Activated CD4-positive, alpha-beta T cell treated with anti-CD3 and anti-CD28 coated beads, Interleukin-2, amount 50 U/mL, for 1 hour (primary cell): ENCODE data around the gene SH3BGRL2.
A peak's percentile ranks its signal among the peaks of the same experiment; 100 is the strongest.
"Not testable (repeated sequence)": the region's sequence is repeated elsewhere in the genome, so short reads cannot be mapped to it uniquely, and the experiment has no call there.

ENCODE experiments used
- DNase-seq: peaks from one replicate; pipeline ENCODE4 v3.0.0-alpha.2; 2020

The SH3BGRL2 gene

DNA sequence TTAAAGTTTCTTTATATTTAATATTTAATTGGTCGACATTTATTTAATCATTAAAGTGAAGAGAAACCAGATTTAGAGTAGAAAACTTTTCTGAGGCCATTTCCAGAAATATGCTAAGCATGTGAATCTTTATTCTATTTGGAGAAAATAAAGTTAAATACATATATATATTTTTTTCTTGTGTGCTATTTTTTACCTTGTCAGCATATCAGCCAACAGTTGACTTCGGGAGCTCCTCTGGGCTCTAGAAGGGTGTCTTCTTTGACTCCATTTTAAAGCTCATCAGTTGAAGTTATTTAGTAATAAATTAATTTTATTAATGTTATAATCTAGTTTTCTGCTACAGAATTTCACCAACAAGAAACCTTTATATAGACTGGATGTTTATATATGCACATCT is 73.1 kb downstream of the SH3BGRL2 start:
- DNase-seq = no peak

GRCh38 chr6:79705456-79705995 is 74.4 kb downstream of the SH3BGRL2 start:
- DNase-seq = no peak

GRCh38 chr6:79706527-79706926 is 75.4 kb downstream of the SH3BGRL2 start:
- no peak for DNase-seq

- DNase-seq = no peak
These were observed 76.5 kb downstream of the SH3BGRL2 start for GRCh38 chr6:79707621-79708020.

- no peak for DNase-seq
These were observed 77.1 kb downstream of the SH3BGRL2 start for GRCh38 chr6:79708095-79708791.

- no peak for DNase-seq
These were observed 79.0 kb downstream of the SH3BGRL2 start for GRCh38 chr6:79710127-79710526.

- no peak for DNase-seq
These were observed 80.0 kb downstream of the SH3BGRL2 start for GRCh38 chr6:79711167-79711566.

DNA sequence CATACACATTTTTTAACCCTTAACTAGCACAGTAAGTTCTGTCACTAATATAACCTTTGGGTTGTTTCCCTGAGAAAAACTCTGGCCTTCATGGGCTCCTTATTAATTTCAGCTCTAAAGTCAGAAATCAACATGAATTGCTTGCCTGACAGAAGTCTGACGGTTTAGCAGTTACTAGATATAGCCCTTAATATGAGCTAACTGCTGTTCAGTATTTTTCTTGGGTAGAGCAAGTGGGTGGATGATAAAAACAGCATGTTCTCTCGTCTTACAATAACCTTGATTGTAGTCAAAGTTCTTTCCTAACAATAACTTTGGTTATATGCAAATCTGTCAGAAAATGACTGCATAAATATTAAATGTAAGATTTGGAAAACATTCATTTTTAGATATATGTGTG is 81.0 kb downstream of the SH3BGRL2 start:
- DNase-seq = no peak

DNA sequence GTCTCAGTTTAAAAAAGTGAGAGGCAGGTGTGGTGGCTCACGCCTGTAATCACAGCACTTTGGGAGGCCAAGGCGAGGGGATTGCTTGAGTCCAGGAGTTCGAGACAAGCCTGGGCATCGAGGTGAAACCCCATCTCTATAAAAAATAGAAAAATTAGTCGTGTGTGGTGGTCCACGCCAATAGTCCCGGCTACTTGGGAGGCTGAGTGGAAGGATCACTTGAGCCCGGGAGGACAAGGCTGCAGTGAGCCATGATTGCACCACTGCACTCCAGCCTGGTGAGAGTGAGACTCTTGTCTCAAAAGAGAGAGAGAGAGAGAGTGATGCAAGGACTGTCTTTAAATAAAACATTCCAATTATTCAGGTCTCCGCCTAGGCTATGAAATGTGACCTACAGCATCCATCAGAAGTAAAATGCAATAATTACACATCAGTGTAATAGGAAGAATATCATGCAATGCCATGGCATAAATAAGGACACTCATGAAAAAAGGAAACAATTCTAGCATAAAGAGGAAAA is 81.5 kb downstream of the SH3BGRL2 start:
- no peak for DNase-seq

DNA sequence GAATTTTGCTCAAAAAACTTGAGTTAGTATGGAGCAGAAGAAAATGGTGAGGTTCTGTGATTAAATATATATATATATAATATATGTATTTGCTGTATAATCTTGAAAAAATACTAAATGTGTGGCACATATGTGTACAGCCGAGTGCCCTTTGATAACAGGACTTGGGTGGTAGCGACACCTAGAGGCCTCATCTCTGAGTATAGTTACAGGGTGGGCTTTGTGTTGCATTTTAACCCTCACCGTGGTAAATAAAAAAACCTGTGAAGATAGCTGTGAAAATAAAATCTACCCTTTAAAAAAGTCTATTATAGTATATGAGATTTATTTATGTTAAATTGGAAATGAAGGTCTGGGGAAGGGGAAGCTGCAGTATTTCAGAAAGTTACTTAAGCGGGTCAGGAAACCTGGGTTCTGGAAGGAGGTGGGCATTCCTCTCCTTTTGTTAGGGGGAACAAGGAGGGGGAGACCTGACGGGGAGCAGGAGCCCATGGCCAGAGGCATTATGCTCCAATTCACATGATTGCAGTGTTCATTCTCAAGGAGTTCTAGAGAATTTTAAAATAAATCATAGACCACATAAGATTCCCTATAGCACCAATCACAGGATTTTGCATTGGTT is 82.7 kb downstream of the SH3BGRL2 start:
- peak; percentile 31 for DNase-seq

DNA sequence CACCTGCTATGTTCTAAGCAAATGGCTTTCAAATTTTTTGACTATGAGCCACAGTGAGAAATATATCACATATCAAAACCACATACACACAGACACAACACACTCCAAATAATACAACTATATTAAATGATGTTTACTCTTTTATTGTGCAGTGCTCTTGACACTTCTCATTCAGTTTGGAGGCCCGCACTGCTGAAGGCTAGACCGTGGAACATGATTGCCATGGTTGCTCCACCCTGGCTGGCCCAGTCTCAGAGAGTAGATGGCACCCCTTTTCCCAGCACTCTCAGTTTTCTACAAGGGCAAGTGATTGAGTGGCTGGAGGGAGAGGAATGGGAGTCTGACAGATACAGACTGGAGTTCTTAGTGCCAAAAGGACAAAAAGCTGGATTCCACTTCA is 86.9 kb downstream of the SH3BGRL2 start:
- DNase-seq = no peak

GRCh38 chr6:79718509-79719247 is 87.5 kb downstream of the SH3BGRL2 start:
- no peak for DNase-seq

- DNase-seq = no peak
These were observed 88.3 kb downstream of the SH3BGRL2 start for GRCh38 chr6:79719248-79719960.

DNA sequence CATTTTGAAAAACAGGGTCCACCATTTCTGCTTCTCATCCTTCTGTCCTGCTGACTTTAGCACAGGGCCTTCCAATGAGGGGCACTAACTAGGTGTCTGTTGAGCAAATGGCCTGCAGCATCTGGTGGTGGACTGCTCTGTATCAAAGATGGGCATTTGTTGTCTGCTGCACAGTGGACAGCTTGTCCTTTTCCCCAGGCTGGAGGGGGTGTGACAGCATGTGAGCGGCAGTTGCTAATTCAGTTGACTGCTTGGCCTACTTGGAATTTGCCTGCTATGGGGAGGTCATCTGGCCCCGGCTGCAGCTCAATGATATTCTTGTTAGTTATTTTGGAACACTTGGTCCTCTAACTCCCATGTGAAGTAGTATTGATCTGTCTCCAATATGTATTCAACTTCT is 93.7 kb downstream of the SH3BGRL2 start:
- DNase-seq = no peak

GRCh38 chr6:79731471-79731870 is 100.3 kb downstream of the SH3BGRL2 start:
- DNase-seq = no peak

- DNase-seq = no peak
These were observed 102.3 kb downstream of the SH3BGRL2 start for GRCh38 chr6:79733388-79733787.

GRCh38 chr6:79734374-79734773 is 103.2 kb downstream of the SH3BGRL2 start:
- DNase-seq = no peak

- no peak for DNase-seq
These were observed 104.1 kb downstream of the SH3BGRL2 start for GRCh38 chr6:79735183-79735582.

- no peak for DNase-seq
These were observed 106.0 kb downstream of the SH3BGRL2 start for GRCh38 chr6:79737172-79737571.

DNA sequence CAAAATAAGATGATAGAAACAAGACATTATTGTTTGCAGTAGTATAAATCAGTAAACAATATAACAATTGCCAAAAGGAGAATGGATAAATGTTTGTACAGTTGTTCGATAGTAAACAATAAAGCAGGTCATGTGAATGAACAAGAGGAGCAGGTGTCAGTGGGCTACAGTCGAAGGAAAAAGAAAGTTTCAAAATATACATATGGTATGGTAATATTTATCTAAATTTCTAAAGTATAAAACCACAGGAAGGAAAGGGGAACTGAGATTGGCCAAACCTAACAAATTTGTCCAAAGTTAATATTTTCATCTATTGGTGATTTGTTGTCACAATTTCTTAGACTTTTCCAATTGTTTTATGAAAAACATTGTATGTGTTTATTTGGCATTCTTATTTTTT is 110.9 kb downstream of the SH3BGRL2 start:
- DNase-seq = no peak

DNA sequence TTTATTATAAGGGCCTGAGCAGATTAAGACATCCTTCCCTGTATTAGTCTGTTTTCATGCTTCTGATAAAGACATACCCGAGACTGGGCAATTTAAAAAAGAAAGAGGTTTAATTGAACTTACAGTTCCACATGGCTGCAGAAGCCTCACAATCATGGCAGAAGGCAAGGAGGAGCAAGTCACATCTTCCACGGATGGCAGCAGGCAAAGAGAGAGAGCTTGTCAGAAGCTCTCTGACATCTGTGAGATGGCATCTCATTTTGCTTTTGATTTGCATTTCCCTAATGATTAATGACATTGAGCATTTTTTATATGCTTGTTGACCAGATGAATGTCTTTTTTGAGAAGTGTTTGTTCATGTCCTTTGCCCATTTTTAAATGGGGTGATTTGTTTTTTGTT is 114.2 kb downstream of the SH3BGRL2 start:
- DNase-seq = not testable (repeated sequence)

- not testable (repeated sequence) for DNase-seq
These were observed 115.2 kb downstream of the SH3BGRL2 start for GRCh38 chr6:79746325-79746724.

- no peak for DNase-seq
These were observed 119.7 kb downstream of the SH3BGRL2 start for GRCh38 chr6:79750806-79751205.
